Measurements from ENCODE around the gene URI1.

URI1 gene

GRCh38 chr19:29969891-29970290 is 27.9 kb downstream of the URI1 start:
- H3F3A ChIP-seq (ENCODE audit: insufficient read depth, low read length): no peaks in the 10 kb centered on the region
- H4K20me1 ChIP-seq (ENCODE audit: insufficient read depth, low read length): no peaks in the 10 kb centered on the region
- no peak overlapping the region for H3K27ac ChIP-seq (ENCODE audit: low read depth, low read length, poor library complexity, severe bottlenecking)
- no peak overlapping the region for H3K4me2 ChIP-seq (ENCODE audit: low read length)
- H3K9ac ChIP-seq (ENCODE audit: low read length): no peak overlapping the region
- TF ChIP-seq EZH2 (IDR thresholded peaks at IDR 0.05; ENCODE audit: borderline replicate concordance, low read length) (no peak), CTCF (IDR thresholded peaks at IDR 0.05; ENCODE audit: low read length) (no peak)
- no peak overlapping the region for H3K4me3 ChIP-seq (ENCODE audit: low read depth, low read length, poor library complexity, severe bottlenecking)
- H3K27me3 ChIP-seq (ENCODE audit: insufficient read depth, low read length): no peaks in the 10 kb centered on the region
- 0 out of 2 replicates have a peak, but pooled peaks cover 5% of the 10 kb centered on the region for H3K36me3 ChIP-seq (ENCODE audit: insufficient read depth, low read length)
- no peaks in the 10 kb centered on the region for H3K9me2 ChIP-seq (ENCODE audit: low read depth, low read length)
- H3K4me1 ChIP-seq (ENCODE audit: insufficient read depth, low read length, severe bottlenecking): peaks cover 28% of the 10 kb centered on the region
- H3K9me3 ChIP-seq (ENCODE audit: low read length): 0 out of 2 replicates have a peak, but pooled peaks cover 4% of the 10 kb centered on the region
- H2AFZ ChIP-seq (ENCODE audit: low read length): no peak overlapping the region
- H3K79me2 ChIP-seq (ENCODE audit: insufficient read depth, low read length): peaks cover 100% of the 10 kb centered on the region

GRCh38 chr19:29971002-29971401 is 29.0 kb downstream of the URI1 start:
- Histone ChIP-seq H3K79me2 (ENCODE audit: insufficient read depth, low read length) (peaks cover 100% of the 10 kb centered on the region), H3K9ac (ENCODE audit: low read length) (no peak overlapping the region), H3K27me3 (ENCODE audit: insufficient read depth, low read length) (no peaks in the 10 kb centered on the region), H3K27ac (ENCODE audit: low read depth, low read length, poor library complexity, severe bottlenecking) (no peak overlapping the region), H3K9me3 (ENCODE audit: low read length) (peaks cover 6% of the 10 kb centered on the region; the same call in 1 of the 2 replicates), H3K4me1 (ENCODE audit: insufficient read depth, low read length, severe bottlenecking) (peaks cover 19% of the 10 kb centered on the region), H4K20me1 (ENCODE audit: insufficient read depth, low read length) (no peaks in the 10 kb centered on the region), H3F3A (ENCODE audit: insufficient read depth, low read length) (no peaks in the 10 kb centered on the region), H3K4me2 (ENCODE audit: low read length) (no peak overlapping the region), H3K36me3 (ENCODE audit: insufficient read depth, low read length) (0 out of 2 replicates have a peak, but pooled peaks cover 6% of the 10 kb centered on the region), H2AFZ (ENCODE audit: low read length) (no peak overlapping the region), H3K4me3 (ENCODE audit: low read depth, low read length, poor library complexity, severe bottlenecking) (no peak overlapping the region), H3K9me2 (ENCODE audit: low read depth, low read length) (no peaks in the 10 kb centered on the region)
- TF ChIP-seq CTCF (IDR thresholded peaks at IDR 0.05; ENCODE audit: low read length) (no peak), EZH2 (IDR thresholded peaks at IDR 0.05; ENCODE audit: borderline replicate concordance, low read length) (no peak)

- Histone ChIP-seq H3K27me3 (ENCODE audit: insufficient read depth, low read length) (no peaks in the 10 kb centered on the region), H3K4me3 (ENCODE audit: low read depth, low read length, poor library complexity, severe bottlenecking) (no peak overlapping the region), H2AFZ (ENCODE audit: low read length) (no peak overlapping the region), H3K4me2 (ENCODE audit: low read length) (no peak overlapping the region), H3K79me2 (ENCODE audit: insufficient read depth, low read length) (peaks cover 100% of the 10 kb centered on the region), H3K27ac (ENCODE audit: low read depth, low read length, poor library complexity, severe bottlenecking) (no peak overlapping the region), H3K9me2 (ENCODE audit: low read depth, low read length) (no peaks in the 10 kb centered on the region), H3K36me3 (ENCODE audit: insufficient read depth, low read length) (0 out of 2 replicates have a peak, but pooled peaks cover 6% of the 10 kb centered on the region), H3K9me3 (ENCODE audit: low read length) (peaks cover 6% of the 10 kb centered on the region; the same call in 1 of the 2 replicates), H3F3A (ENCODE audit: insufficient read depth, low read length) (no peaks in the 10 kb centered on the region), H4K20me1 (ENCODE audit: insufficient read depth, low read length) (no peaks in the 10 kb centered on the region), H3K9ac (ENCODE audit: low read length) (no peak overlapping the region), H3K4me1 (ENCODE audit: insufficient read depth, low read length, severe bottlenecking) (peaks cover 13% of the 10 kb centered on the region)
- TF ChIP-seq EZH2 (IDR thresholded peaks at IDR 0.05; ENCODE audit: borderline replicate concordance, low read length) (no peak), CTCF (IDR thresholded peaks at IDR 0.05; ENCODE audit: low read length) (no peak)
These were observed 29.6 kb downstream of the URI1 start for GRCh38 chr19:29971648-29972047.
